Fibroblast of villous mesenchyme (primary cell): ENCODE measurements around the gene RGS7. TPM values are rescaled to one million over a fixed set of nuclear protein-coding genes. Genes with fewer than 3 reads are reported as not detected.
"Not testable (repeated sequence)": the region's sequence is repeated elsewhere in the genome, so short reads cannot be mapped to it uniquely, and the experiment has no call there.

Experiments
- DNase-seq: peaks from one replicate; pipeline ENCODE4 v3.0.0-alpha.2; 2010; ENCODE audit warnings: low read depth
- H3K4me3 ChIP-seq: 2 replicates; pipeline ENCODE4 v1.5.1; 2011; ENCODE audit warnings: low read depth, mild to moderate bottlenecking, low read length
- total RNA-seq: library from RNA; depleted of rRNA; stranded (reverse); fragments of >200 nt; gene quantifications from 2 replicates; pipeline ENCODE4 v1.2.3, GENCODE V29; 2012
- TF ChIP-seq, protein P1 (sequence below): IDR thresholded peaks from 2 replicates; pipeline ENCODE4 v1.5.1; 2012; ENCODE audit warnings: low read depth, mild to moderate bottlenecking, low read length; ENCODE audit not compliant: insufficient read depth

RGS7 gene
- total RNA-seq, 1 donor = 0.43 TPM

DNA sequence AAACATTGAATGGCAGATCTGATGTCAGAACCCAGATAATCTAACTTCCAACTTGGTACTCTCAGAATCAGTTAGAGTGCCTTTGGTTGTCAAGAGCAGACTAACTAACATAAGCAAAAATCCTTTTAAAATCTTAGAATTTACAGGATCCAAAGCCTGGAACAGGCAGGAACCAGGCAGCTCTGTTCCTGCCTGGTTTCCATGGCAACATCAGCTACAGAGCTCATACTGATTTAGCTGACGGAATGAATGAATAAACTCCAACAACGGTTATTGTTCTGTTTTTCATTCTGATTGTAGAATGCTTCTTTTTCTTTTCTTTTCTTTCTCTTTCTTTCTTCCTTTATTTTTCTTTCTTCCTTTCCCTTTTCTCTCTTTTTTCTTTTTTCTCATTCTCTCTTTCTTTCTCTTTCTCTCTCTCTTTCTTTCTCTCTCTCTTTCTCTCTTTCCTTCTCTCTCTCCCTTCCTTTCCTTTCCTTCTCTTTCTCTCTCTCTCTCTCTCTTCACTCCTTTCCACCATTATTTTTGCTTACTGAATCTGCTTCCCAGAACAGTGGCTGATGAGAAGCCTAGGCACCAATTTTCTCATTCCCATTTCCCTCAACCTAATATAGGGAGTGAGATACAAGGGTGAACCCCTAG lies 121.6 kb downstream of the RGS7 start:
- TF ChIP-seq, protein P1, sequence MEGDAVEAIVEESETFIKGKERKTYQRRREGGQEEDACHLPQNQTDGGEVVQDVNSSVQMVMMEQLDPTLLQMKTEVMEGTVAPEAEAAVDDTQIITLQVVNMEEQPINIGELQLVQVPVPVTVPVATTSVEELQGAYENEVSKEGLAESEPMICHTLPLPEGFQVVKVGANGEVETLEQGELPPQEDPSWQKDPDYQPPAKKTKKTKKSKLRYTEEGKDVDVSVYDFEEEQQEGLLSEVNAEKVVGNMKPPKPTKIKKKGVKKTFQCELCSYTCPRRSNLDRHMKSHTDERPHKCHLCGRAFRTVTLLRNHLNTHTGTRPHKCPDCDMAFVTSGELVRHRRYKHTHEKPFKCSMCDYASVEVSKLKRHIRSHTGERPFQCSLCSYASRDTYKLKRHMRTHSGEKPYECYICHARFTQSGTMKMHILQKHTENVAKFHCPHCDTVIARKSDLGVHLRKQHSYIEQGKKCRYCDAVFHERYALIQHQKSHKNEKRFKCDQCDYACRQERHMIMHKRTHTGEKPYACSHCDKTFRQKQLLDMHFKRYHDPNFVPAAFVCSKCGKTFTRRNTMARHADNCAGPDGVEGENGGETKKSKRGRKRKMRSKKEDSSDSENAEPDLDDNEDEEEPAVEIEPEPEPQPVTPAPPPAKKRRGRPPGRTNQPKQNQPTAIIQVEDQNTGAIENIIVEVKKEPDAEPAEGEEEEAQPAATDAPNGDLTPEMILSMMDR = no peak
- H3K4me3 ChIP-seq = no peak overlapping the region
- DNase-seq = no peak

DNA sequence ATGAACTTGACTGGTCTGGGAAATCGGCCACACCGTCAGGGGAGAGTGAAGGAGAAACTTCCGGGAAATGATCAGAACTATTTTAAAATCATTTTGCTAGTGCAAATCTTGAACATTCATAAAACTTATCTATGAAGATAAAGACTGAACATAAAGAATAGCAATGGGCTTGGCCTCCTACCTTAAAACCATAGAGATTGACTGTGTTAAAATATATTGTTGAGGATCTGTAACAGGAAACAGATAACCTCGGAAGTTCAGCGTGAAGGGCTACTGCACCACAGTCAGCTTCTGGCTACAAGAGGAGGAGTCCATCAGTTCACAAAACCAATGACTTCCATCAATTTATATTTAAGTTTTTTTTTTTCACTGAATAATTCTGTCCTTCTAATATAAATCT lies 127.3 kb downstream of the RGS7 start:
- TF ChIP-seq, protein P1 = no peak
- no peak for DNase-seq
- H3K4me3 ChIP-seq = no peak overlapping the region

DNA sequence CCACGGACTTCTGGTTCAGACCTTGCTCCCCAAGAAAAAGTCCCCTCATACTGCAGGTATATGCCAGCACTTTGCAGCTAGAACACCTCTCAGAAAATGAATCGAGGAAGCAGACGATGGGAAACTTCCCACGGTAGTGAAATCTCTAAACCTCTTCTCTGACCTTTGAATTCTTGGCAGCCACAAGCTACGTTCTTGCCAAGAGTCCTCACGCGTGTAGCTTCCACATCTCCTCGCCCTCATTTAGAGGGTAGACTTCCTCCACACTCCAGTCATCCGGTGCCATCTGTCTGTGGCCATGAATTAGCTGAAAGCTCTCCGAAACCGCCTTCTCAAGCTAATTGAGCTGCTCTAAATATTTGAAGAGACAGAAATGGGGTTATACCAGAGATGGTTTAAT lies 127.8 kb downstream of the RGS7 start:
- TF ChIP-seq, protein P1 = no peak
- no peak for DNase-seq
- no peak overlapping the region for H3K4me3 ChIP-seq

DNA sequence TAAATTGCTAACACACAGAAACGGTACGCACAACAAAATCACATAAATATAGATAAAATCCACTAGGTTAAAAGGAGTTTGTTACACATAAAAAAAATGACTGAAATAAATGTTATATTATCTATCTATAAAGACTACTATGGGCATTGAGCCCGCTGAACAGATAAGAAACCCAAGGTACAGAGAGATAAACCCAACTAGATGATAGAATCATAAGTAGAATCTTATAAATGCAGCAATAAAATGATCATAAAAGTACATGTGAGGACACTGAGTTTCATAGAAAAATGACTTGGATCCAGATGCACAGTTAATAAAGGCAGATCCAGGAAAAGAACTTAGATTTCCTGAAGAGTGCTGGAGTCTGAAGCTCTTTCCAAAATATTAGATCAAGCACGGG lies 128.7 kb downstream of the RGS7 start:
- no peak overlapping the region for H3K4me3 ChIP-seq
- TF ChIP-seq, protein P1 = no peak
- no peak for DNase-seq

DNA sequence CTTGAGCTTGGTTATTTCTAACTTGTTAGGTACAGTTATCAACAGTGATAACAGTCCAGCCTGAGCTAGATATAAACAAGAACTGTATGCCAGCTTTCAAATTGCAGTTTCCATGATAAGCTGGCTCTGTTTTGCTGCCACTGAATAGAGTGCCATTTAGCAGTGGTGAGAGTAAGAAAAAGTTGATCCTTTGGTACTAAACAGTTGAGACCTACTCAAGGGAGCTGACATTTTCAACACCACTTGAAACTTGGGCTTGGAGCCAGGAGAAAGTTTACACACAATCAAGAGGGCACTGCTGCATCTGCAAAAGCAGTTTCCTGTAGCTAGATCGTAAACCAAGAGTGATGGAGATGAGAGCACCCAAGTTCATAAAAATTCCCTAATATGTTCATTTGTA lies 131.3 kb downstream of the RGS7 start:
- no peak overlapping the region for H3K4me3 ChIP-seq
- DNase-seq = no peak
- TF ChIP-seq, protein P1 = no peak

DNA sequence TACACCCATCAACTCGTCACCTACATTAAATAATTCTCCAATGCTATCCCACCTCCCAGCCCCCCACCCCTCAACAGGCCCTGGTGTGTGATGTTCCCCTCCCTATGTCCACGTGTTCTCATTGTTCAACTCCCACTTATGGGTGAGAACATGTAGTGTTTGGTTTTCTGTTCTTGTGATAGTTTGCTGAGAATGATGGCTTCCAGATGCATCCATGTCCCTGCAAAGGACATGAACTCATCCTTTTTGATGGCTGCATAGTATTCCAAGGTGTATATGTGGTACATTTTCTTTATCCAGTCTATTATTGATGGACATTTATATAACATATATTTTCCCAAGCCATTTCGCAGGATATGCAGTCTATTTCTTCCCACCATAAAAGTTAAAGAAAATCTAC lies 132.8 kb downstream of the RGS7 start:
- not testable (repeated sequence) for H3K4me3 ChIP-seq, DNase-seq

DNA sequence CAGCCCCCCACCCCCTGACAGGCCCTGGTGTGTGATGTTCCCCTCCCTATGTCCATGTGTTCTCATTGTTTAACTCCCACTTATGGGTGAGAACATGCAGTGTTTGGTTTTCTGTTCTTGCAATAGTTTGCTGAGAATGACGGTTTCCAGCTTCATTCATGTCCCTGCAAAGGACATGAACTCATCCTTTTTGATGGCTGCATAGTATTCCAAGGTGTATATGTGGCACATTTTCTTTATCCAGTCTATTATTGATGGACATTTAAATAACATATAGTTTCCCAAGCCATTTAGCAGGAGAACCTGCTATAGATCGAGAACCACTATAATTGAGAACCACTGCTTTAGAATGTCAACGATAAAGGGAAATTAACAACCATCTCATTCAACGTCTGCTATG lies 134.2 kb downstream of the RGS7 start:
- not testable (repeated sequence) for DNase-seq, H3K4me3 ChIP-seq

DNA sequence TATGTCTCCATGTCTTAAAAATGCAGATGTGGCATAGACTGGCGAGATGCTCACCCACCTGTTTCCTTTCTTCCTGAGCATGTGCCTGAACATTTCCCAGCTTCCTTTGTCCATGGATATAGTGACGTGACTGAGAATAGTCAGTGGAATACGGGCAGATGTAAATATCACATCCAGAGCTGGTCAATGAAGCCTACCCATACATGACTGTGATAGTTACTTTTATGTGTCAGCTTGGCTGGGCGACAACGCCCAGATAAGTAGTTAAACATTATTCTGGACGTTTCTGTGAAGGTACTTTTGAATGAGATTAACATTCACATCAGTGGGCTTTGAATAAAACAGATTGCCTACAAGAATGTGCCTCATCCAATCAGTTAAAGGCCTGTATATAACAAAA lies 135.7 kb downstream of the RGS7 start:
- TF ChIP-seq, protein P1 = no peak
- H3K4me3 ChIP-seq = no peak overlapping the region

DNA sequence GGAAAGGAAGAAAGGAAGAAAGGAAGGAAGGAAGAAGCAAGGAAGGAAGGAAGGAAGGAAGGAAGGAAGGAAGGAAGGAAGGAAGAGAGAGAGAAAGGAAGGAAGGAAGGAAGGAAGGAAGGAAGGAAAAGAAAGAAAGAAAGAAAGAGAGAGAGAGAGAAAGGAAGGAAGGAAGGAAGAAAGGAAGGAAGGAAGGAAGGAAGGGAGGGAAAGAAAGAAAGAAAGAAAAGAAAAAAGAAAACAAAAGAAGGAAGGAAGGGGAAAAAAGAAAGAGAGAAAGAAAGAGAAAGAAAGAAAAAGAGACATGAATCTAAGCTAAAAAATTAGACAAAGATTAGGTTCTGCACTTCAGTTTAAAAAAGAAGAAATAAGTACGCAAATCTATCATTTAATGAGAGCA lies 136.1 kb downstream of the RGS7 start:
- H3K4me3 ChIP-seq, DNase-seq: not testable (repeated sequence)

More for the DNA sequence above, 135.7 kb downstream of the RGS7 start:
- no peak for DNase-seq
